GM10248 (cell line): ENCODE measurements around the gene RNF5.
"Not testable (repeated sequence)": the region's sequence is repeated elsewhere in the genome, so short reads cannot be mapped to it uniquely, and the experiment has no call there.

Experiments
- CTCF ChIA-PET: fragments of 300-600 bp; sonication (Branson Sonifier 250); formaldehyde crosslinking; extraction: SDS; loops from one replicate; lab custom pipeline; 2021; ENCODE audit warnings: antibody characterized with exemption; lab: Yijun Ruan, JAX
- POLR2A ChIA-PET: fragments of 350-650 bp; sonication (Branson Sonifier 250); formaldehyde crosslinking; extraction: SDS; loops from one replicate; lab custom pipeline; 2020; ENCODE audit warnings: antibody characterized with exemption; lab: Yijun Ruan, JAX
- DNase-seq: peaks from one replicate; pipeline ENCODE4 v3.0.0; 2012; ENCODE audit errors: extremely low spot score
- TF ChIP-seq, protein P1 (sequence below): IDR thresholded peaks from 2 replicates; pipeline ENCODE4 v1.5.1; 2012; ENCODE audit warnings: mild to moderate bottlenecking, low read depth; ENCODE audit errors: extremely low read depth, missing control alignments, control extremely low read depth

RNF5 gene

GRCh38 chr6:32208996-32209395 is 30.8 kb downstream of the RNF5 start:
- CTCF ChIA-PET, result interaction anchor here (1.0 kb wide), 1 partner anchor 37 kb away, joined by 3 read pairs; no protein-coding TSS in a partner anchor

DNA sequence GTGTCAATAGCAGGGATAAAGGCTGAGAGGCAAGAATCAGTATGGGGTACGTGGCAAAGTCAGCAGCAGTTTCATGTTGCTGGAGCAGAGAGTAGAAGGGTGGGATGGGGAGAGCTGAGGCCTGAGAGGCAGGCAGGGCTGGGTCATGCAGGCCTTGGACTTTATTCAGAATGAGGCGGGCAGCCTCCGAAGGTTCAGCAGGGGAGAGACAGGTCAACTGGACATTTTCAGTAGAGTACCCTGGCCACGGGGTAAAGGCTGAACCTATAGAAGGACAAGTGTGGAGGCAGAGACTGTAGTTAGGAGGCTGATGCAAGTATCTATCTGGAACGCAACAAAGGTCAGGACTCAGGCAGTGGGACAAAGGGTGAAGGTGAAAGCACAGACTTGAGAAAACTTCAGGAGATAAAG is 32.0 kb downstream of the RNF5 start:
- no peak for DNase-seq
- TF ChIP-seq, protein P1, sequence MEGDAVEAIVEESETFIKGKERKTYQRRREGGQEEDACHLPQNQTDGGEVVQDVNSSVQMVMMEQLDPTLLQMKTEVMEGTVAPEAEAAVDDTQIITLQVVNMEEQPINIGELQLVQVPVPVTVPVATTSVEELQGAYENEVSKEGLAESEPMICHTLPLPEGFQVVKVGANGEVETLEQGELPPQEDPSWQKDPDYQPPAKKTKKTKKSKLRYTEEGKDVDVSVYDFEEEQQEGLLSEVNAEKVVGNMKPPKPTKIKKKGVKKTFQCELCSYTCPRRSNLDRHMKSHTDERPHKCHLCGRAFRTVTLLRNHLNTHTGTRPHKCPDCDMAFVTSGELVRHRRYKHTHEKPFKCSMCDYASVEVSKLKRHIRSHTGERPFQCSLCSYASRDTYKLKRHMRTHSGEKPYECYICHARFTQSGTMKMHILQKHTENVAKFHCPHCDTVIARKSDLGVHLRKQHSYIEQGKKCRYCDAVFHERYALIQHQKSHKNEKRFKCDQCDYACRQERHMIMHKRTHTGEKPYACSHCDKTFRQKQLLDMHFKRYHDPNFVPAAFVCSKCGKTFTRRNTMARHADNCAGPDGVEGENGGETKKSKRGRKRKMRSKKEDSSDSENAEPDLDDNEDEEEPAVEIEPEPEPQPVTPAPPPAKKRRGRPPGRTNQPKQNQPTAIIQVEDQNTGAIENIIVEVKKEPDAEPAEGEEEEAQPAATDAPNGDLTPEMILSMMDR, result no peak
- POLR2A ChIA-PET, result no interaction called here
- CTCF ChIA-PET, result no interaction called here

More at GRCh38 chr6:32208996-32209395, 30.8 kb downstream of the RNF5 start:
- no peak for DNase-seq
- POLR2A ChIA-PET, result no interaction called here
- TF ChIP-seq, protein P1, result no peak

GRCh38 chr6:32211432-32211831 is 33.2 kb downstream of the RNF5 start:
- DNase-seq, POLR2A ChIA-PET: not testable (repeated sequence)
- CTCF ChIA-PET, result interaction anchor here (1.5 kb wide), 1 partner anchor 44 kb away, joined by 4 read pairs; no protein-coding TSS in a partner anchor

- DNase-seq, result no peak
- POLR2A ChIA-PET, result no interaction called here
- TF ChIP-seq, protein P1, result no peak
- CTCF ChIA-PET, result interaction anchor here (1.5 kb wide), 1 partner anchor 43 kb away, joined by 4 read pairs; no protein-coding TSS in a partner anchor
These were observed 34.0 kb downstream of the RNF5 start for GRCh38 chr6:32212076-32212760.

- TF ChIP-seq, protein P1, result no peak
- POLR2A ChIA-PET, result no interaction called here
- no peak for DNase-seq
- CTCF ChIA-PET, result interaction anchor here (1.0 kb wide), 1 partner anchor 13 kb away, joined by 3 read pairs; no protein-coding TSS in a partner anchor
These were observed 35.4 kb downstream of the RNF5 start for GRCh38 chr6:32213649-32214048.

DNA sequence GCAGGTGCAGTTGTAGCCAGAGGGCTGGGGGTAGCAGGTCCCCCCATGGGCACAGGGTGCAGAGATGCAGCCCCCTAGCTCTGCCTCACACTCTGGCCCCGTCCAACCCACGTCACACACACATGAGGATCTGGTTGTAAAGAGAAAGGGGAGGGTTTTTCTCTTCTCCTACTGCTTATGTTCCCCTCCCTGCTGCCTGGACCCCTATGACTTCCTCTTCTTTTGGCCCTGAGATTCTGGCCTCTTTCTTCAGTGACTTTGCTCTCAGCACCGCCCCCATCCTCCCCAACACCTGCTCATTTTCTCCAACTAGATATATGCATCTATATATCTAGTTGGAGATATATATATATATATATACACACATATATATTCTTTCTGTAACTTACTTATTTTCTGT is 35.9 kb downstream of the RNF5 start:
- POLR2A ChIA-PET, result no interaction called here

More for the DNA sequence above, 35.9 kb downstream of the RNF5 start:
- DNase-seq, result no peak
- TF ChIP-seq, protein P1, result no peak
- CTCF ChIA-PET, result interaction anchor here (1.0 to 2.0 kb wide), 2 partner anchors 9 to 13 kb away, joined by 3 to 4 read pairs; no protein-coding TSS in a partner anchor
